ENCODE data around the gene NHEJ1.

DNA sequence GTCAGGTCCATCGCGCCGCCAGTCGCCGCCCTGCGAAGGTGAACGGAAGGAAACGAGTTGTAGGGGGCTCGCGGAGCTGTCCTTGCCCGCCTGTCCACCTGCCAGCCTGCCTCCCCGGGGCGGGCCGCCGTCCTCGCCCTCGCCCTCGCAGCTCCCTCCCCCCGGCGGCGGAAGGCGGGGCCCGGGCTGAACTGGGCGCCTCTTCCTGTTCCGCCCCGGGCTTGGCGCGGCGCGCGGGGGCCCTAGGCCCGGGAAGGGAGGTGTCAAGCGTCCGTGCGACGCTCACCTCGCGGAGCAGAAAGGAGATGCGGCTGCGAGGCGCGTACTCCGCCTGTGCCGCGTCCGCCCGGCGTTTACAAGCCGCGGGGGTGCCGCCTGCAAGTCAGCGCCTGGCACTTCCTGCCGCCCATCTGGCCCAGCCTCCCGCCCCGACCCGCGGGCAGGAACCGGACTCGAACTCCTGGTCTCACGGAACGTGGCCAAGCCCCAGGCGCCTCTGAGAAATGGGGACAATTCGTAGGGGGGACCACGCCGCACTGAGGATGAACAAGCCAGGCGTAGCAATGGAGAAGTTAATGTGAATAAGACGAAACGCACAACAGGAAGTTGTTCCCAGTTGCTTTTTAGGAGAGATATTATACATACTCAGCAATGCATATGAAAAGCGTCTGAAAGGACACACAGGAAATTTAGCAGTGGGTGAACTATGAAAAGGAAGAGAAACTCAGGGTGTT, 16.4 kb upstream of the NHEJ1 start, which contains the start of gene CNPPD1:
- TF ChIP-seq, protein P1, sequence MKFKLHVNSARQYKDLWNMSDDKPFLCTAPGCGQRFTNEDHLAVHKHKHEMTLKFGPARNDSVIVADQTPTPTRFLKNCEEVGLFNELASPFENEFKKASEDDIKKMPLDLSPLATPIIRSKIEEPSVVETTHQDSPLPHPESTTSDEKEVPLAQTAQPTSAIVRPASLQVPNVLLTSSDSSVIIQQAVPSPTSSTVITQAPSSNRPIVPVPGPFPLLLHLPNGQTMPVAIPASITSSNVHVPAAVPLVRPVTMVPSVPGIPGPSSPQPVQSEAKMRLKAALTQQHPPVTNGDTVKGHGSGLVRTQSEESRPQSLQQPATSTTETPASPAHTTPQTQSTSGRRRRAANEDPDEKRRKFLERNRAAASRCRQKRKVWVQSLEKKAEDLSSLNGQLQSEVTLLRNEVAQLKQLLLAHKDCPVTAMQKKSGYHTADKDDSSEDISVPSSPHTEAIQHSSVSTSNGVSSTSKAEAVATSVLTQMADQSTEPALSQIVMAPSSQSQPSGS (CRISPR knock-in tag; IDR thresholded peaks at IDR 0.05; ENCODE audit: borderline replicate concordance, low read depth): no peak
- TF ChIP-seq NR1H2 (CRISPR knock-in tag; IDR thresholded peaks at IDR 0.05): no peak
- TF ChIP-seq ESRRA (CRISPR knock-in tag; IDR thresholded peaks at IDR 0.05; ENCODE audit: borderline replicate concordance): no peak
- peak; percentile 36; the same call in 1 of the 2 replicates for TF ChIP-seq TCF7 (CRISPR knock-in tag; IDR thresholded peaks at IDR 0.05; ENCODE audit: low read depth)
- TF ChIP-seq, protein P2, sequence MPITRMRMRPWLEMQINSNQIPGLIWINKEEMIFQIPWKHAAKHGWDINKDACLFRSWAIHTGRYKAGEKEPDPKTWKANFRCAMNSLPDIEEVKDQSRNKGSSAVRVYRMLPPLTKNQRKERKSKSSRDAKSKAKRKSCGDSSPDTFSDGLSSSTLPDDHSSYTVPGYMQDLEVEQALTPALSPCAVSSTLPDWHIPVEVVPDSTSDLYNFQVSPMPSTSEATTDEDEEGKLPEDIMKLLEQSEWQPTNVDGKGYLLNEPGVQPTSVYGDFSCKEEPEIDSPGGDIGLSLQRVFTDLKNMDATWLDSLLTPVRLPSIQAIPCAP (CRISPR knock-in tag; IDR thresholded peaks at IDR 0.05): no peak; the same call in 1 of the 2 replicates
- TF ChIP-seq, protein P3, sequence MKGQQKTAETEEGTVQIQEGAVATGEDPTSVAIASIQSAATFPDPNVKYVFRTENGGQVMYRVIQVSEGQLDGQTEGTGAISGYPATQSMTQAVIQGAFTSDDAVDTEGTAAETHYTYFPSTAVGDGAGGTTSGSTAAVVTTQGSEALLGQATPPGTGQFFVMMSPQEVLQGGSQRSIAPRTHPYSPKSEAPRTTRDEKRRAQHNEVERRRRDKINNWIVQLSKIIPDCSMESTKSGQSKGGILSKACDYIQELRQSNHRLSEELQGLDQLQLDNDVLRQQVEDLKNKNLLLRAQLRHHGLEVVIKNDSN (CRISPR knock-in tag; IDR thresholded peaks at IDR 0.05): peak; percentile 27; the same call in 1 of the 2 replicates
- TF ChIP-seq, protein P4, sequence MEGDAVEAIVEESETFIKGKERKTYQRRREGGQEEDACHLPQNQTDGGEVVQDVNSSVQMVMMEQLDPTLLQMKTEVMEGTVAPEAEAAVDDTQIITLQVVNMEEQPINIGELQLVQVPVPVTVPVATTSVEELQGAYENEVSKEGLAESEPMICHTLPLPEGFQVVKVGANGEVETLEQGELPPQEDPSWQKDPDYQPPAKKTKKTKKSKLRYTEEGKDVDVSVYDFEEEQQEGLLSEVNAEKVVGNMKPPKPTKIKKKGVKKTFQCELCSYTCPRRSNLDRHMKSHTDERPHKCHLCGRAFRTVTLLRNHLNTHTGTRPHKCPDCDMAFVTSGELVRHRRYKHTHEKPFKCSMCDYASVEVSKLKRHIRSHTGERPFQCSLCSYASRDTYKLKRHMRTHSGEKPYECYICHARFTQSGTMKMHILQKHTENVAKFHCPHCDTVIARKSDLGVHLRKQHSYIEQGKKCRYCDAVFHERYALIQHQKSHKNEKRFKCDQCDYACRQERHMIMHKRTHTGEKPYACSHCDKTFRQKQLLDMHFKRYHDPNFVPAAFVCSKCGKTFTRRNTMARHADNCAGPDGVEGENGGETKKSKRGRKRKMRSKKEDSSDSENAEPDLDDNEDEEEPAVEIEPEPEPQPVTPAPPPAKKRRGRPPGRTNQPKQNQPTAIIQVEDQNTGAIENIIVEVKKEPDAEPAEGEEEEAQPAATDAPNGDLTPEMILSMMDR (IDR thresholded peaks at IDR 0.05): no peak
- no peak for TF ChIP-seq MXD4 (CRISPR knock-in tag; IDR thresholded peaks at IDR 0.05; ENCODE audit: borderline replicate concordance)
- TF ChIP-seq ZNF317 (CRISPR knock-in tag; IDR thresholded peaks at IDR 0.05; ENCODE audit: borderline replicate concordance, low read depth): no peak
- TF ChIP-seq, protein P5, sequence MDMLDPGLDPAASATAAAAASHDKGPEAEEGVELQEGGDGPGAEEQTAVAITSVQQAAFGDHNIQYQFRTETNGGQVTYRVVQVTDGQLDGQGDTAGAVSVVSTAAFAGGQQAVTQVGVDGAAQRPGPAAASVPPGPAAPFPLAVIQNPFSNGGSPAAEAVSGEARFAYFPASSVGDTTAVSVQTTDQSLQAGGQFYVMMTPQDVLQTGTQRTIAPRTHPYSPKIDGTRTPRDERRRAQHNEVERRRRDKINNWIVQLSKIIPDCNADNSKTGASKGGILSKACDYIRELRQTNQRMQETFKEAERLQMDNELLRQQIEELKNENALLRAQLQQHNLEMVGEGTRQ (CRISPR knock-in tag; IDR thresholded peaks at IDR 0.05): peak; percentile 70
- TF ChIP-seq NFATC4 (CRISPR knock-in tag; IDR thresholded peaks at IDR 0.05): no peak
